ENCODE measurements around the gene IRAK2. TPM values are rescaled to one million over a fixed set of nuclear protein-coding genes. Genes with fewer than 3 reads are reported as not detected.
"Not testable (repeated sequence)": the region's sequence is repeated elsewhere in the genome, so short reads cannot be mapped to it uniquely, and the experiment has no call there.

The IRAK2 gene, protein sequence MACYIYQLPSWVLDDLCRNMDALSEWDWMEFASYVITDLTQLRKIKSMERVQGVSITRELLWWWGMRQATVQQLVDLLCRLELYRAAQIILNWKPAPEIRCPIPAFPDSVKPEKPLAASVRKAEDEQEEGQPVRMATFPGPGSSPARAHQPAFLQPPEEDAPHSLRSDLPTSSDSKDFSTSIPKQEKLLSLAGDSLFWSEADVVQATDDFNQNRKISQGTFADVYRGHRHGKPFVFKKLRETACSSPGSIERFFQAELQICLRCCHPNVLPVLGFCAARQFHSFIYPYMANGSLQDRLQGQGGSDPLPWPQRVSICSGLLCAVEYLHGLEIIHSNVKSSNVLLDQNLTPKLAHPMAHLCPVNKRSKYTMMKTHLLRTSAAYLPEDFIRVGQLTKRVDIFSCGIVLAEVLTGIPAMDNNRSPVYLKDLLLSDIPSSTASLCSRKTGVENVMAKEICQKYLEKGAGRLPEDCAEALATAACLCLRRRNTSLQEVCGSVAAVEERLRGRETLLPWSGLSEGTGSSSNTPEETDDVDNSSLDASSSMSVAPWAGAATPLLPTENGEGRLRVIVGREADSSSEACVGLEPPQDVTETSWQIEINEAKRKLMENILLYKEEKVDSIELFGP
- total RNA-seq, result 1 to 10 TPM; 3.5 to 3.7 TPM

DNA sequence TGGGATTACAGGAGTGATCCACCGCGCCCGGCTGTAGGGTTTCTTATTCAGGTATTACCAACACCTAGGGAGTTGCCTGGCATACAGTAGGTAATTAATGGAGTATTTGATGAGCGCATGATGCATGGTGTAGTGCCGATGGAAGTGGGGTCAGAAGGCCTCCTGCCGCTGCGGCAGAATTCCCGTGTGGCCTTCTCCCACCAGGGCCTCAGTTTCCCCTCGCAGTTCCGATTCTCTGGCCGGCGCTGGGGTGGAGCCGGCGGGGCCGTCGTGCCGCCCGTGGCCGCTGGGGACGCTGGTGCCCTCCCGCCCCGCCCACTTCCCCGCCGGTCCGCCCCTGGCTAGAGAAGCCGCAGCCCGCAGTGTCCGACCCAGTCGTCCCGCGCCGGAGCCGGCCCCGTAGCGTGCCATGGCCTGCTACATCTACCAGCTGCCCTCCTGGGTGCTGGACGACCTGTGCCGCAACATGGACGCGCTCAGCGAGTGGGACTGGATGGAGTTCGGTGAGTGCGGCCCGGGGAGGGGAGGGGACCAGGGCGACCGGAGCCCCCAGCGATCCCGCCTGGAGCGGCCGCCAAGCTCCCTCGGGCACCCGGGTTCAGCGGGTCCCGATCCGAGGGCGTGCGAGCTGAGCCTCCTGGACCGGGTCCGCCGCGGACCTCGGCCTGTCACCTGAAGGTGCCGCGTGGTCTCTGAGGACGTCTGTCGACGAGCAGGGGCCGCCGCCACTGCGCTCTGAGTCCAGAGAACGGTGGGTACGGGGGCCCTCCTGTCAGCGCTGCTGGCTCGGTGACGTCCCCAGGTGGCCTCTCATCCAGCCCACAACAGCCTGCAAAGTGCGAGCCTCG is at the start of gene IRAK2:
Gene IRAK2, plus strand, starts transcription at position 374 of the 848 bp plus-strand sequence. Its CDS starts 36 bp downstream, at position 410.
- peak within 1 kb of the TSS; percentile 75 for H3K4me3 Mint-ChIP-seq
- peaks cover 5% of the 10 kb centered on the region for H3K9me3 Mint-ChIP-seq
- POLR2A ChIA-PET, result interaction anchor here (0.7 kb wide), 1 partner anchor 100 kb away, joined by 3 read pairs; no protein-coding TSS in a partner anchor
- H3K36me3 Mint-ChIP-seq, result peaks cover 6% of the 10 kb centered on the region
- peaks cover 3% of the 10 kb centered on the region for H3K27me3 Mint-ChIP-seq
- ATAC-seq (ENCODE audit: low read depth), result peak; percentile 82
- H3K27ac Mint-ChIP-seq, result no peak within 1 kb of the TSS
- DNase-seq, result peak; percentile 78
- peaks cover 13% of the 10 kb centered on the region for H3K4me1 Mint-ChIP-seq

GRCh38 chr3:10115326-10116137 is 49.2 kb upstream of the IRAK2 start, which contains the start of gene BRK1:
BRK1 (plus strand) TSS chr3:10115675; CDS start chr3:10115702, 27 bp downstream.
- Mint-ChIP-seq H3K36me3 (peaks cover 11% of the 10 kb centered on the region), H3K9me3 (no peaks in the 10 kb centered on the region), H3K4me1 (peaks cover 25% of the 10 kb centered on the region), H3K4me3 (peak within 1 kb of the TSS; percentile 95), H3K27me3 (peaks cover 2% of the 10 kb centered on the region), H3K27ac (peak within 1 kb of the TSS; percentile 94)
- DNase-seq (peak; percentile 90), ATAC-seq (ENCODE audit: low read depth) (peak; percentile 100)
- POLR2A ChIA-PET, result interaction anchor here (0.6 to 1.8 kb wide), 8 partner anchors 14 to 349 kb away, joined by 3 to 7 read pairs (median 4); partner anchors contain the start of genes FANCD2 and VHL

DNA sequence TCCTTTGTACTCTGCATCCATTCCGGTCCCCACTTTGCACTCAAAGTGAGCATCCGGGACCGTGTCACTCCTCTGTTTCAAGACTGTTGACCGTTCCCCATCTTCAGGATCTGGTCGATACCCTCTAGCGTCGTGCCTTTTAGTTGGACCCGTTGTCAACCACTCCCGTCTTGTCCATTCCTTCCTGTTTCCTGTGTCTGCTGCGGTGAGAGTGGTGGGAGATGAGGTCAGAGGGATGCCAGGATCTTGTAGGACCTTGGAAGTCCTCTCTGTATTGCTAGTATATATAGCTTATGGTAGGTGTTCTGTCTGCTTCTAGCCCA is 48.6 kb upstream of the IRAK2 start:
- H3K4me1 Mint-ChIP-seq, result peaks cover 25% of the 10 kb centered on the region
- POLR2A ChIA-PET, result interaction anchor here (0.8 to 1.8 kb wide), 4 partner anchors 14 to 107 kb away, joined by 3 to 7 read pairs (median 4); partner anchors contain the start of genes FANCD2 and VHL
- DNase-seq, result no peak
- H3K27me3 Mint-ChIP-seq, result peaks cover 2% of the 10 kb centered on the region
- H3K36me3 Mint-ChIP-seq, result peaks cover 14% of the 10 kb centered on the region
- ATAC-seq (ENCODE audit: low read depth), result no peak
- H3K27ac Mint-ChIP-seq, result peak overlapping the region; percentile 94
- H3K9me3 Mint-ChIP-seq, result no peaks in the 10 kb centered on the region
- peak overlapping the region; percentile 95 for H3K4me3 Mint-ChIP-seq

GRCh38 chr3:10116928-10117327 is 47.8 kb upstream of the IRAK2 start:
- POLR2A ChIA-PET, result interaction anchor here (0.6 to 1.8 kb wide), 2 partner anchors 25 to 107 kb away, joined by 4 to 7 read pairs; partner anchors contain the start of gene VHL
- H3K9me3 Mint-ChIP-seq, result no peaks in the 10 kb centered on the region
- DNase-seq (no peak), ATAC-seq (ENCODE audit: low read depth) (no peak)
- peak overlapping the region; percentile 94 for H3K27ac Mint-ChIP-seq
- peak overlapping the region; percentile 95 for H3K4me3 Mint-ChIP-seq
- H3K36me3 Mint-ChIP-seq, result peaks cover 16% of the 10 kb centered on the region
- peaks cover 2% of the 10 kb centered on the region for H3K27me3 Mint-ChIP-seq
- H3K4me1 Mint-ChIP-seq, result peaks cover 25% of the 10 kb centered on the region

DNA sequence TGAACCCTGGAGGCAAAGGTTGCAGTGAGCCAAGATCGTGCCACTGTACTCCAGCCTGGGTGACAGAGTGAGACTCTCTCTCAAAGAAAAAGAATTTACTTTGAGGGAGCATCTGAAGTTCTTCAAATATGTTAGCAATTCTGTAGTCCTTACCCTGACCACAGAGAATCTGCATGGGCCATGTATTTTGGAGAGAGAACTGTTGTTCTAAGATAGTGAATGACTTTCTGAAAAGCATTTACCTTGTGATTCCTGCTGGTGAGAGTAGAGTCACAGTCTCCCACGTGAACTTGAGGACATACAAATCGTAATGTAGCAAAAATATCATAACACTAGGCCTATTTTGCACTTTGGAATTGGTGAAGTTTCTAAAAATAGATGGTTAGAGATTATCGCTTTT is 45.3 kb upstream of the IRAK2 start:
- Mint-ChIP-seq H3K9me3 (no peaks in the 10 kb centered on the region), H3K27ac (no peak overlapping the region), H3K4me1 (peaks cover 30% of the 10 kb centered on the region), H3K36me3 (peaks cover 25% of the 10 kb centered on the region), H3K4me3 (no peak overlapping the region), H3K27me3 (peaks cover 2% of the 10 kb centered on the region)
- POLR2A ChIA-PET, result no interaction called here
- ATAC-seq (ENCODE audit: low read depth) (no peak), DNase-seq (no peak)

GRCh38 chr3:10121064-10121463 is 43.7 kb upstream of the IRAK2 start:
- ATAC-seq (ENCODE audit: low read depth), result no peak
- H3K4me3 Mint-ChIP-seq, result no peak overlapping the region

GRCh38 chr3:10122724-10123123 is 42.0 kb upstream of the IRAK2 start:
- Mint-ChIP-seq H3K4me3 (no peak overlapping the region), H3K27me3 (no peaks in the 10 kb centered on the region), H3K27ac (no peak overlapping the region), H3K9me3 (no peaks in the 10 kb centered on the region), H3K4me1 (peaks cover 18% of the 10 kb centered on the region), H3K36me3 (peaks cover 35% of the 10 kb centered on the region)
- DNase-seq (no peak), ATAC-seq (ENCODE audit: low read depth) (no peak)
- POLR2A ChIA-PET, result no interaction called here

More at GRCh38 chr3:10121064-10121463, 43.7 kb upstream of the IRAK2 start:
- POLR2A ChIA-PET, result interaction anchor here (0.7 to 1.0 kb wide), 2 partner anchors 127 to 437 kb away, joined by 3 read pairs; partner anchors contain the start of gene TATDN2
- Mint-ChIP-seq H3K36me3 (peaks cover 31% of the 10 kb centered on the region), H3K27ac (no peak overlapping the region), H3K4me1 (peaks cover 31% of the 10 kb centered on the region), H3K27me3 (no peaks in the 10 kb centered on the region), H3K9me3 (no peaks in the 10 kb centered on the region)
- DNase-seq, result no peak

- not testable (repeated sequence) for ATAC-seq (ENCODE audit: low read depth); H3K27ac Mint-ChIP-seq; DNase-seq; H3K4me1 Mint-ChIP-seq; H3K27me3 Mint-ChIP-seq; H3K9me3 Mint-ChIP-seq; H3K36me3 Mint-ChIP-seq; H3K4me3 Mint-ChIP-seq
- POLR2A ChIA-PET, result interaction anchor here (0.6 kb wide), 1 partner anchor 50 kb away, joined by 10 read pairs; no protein-coding TSS in a partner anchor
These were observed 28.8 kb upstream of the IRAK2 start for GRCh38 chr3:10135872-10136271.

- H3K27ac Mint-ChIP-seq, result no peak overlapping the region
- no peak for ATAC-seq (ENCODE audit: low read depth)
- H3K9me3 Mint-ChIP-seq, result no peaks in the 10 kb centered on the region
- peaks cover 11% of the 10 kb centered on the region for H3K4me1 Mint-ChIP-seq
- no peak overlapping the region for H3K4me3 Mint-ChIP-seq
- H3K27me3 Mint-ChIP-seq, result no peaks in the 10 kb centered on the region
- no peaks in the 10 kb centered on the region for H3K36me3 Mint-ChIP-seq
- POLR2A ChIA-PET, result interaction anchor here (0.6 kb wide), 1 partner anchor 50 kb away, joined by 10 read pairs; no protein-coding TSS in a partner anchor
- DNase-seq, result no peak
These were observed 28.2 kb upstream of the IRAK2 start for GRCh38 chr3:10136426-10137005.

DNA sequence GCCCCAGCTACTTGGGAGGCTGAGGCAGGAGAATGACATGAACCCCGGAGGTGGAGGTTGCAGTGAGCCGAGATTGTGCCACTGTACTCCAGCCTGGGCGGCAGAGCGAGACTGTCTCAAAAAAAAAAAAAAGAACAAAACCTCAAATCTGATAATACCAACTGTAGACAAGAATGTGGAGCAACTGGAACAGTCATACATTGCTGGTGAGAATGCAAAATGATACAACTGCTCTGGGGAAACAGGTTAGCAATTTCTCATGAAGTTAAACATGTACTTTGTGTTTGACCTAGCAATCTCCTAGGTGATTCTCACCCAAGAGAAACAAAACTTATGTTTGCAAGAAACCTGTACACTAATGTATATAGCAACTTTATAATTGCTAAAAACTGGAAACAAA is 27.5 kb upstream of the IRAK2 start:
- H3K36me3 Mint-ChIP-seq, result no peaks in the 10 kb centered on the region
- DNase-seq (no peak), ATAC-seq (ENCODE audit: low read depth) (no peak)
- H3K9me3 Mint-ChIP-seq, result no peaks in the 10 kb centered on the region
- peaks cover 11% of the 10 kb centered on the region for H3K4me1 Mint-ChIP-seq
- no peak overlapping the region for H3K4me3 Mint-ChIP-seq
- H3K27ac Mint-ChIP-seq, result no peak overlapping the region
- POLR2A ChIA-PET, result no interaction called here
- H3K27me3 Mint-ChIP-seq, result no peaks in the 10 kb centered on the region

- ATAC-seq (ENCODE audit: low read depth), result no peak
- Mint-ChIP-seq H3K4me3 (peak overlapping the region; percentile 92), H3K36me3 (peaks cover 12% of the 10 kb centered on the region), H3K27me3 (no peaks in the 10 kb centered on the region), H3K4me1 (peaks cover 21% of the 10 kb centered on the region), H3K27ac (peak overlapping the region; percentile 96), H3K9me3 (no peaks in the 10 kb centered on the region)
- POLR2A ChIA-PET, result interaction anchor here (0.6 to 1.9 kb wide), 18 partner anchors 14 to 778 kb away, joined by 3 to 12 read pairs (median 4); partner anchors contain the start of genes BRK1, CRELD1, EMC3 and TATDN2
- no peak for DNase-seq
These were observed 23.6 kb upstream of the IRAK2 start for GRCh38 chr3:10140996-10141546.

Data from activated naive CD8-positive, alpha-beta T cell treated with anti-CD3 and anti-CD28 coated beads, Interleukin-2, amount 10 ng/mL, durations not matched to agents 7 days and 5 days (primary cell).